Left ventricle myocardium inferior (tissue), 1 donor: ENCODE measurements around the gene DSE. TPM values are rescaled to one million over a fixed set of nuclear protein-coding genes. Genes with fewer than 3 reads are reported as not detected.
"Not testable (repeated sequence)": the region's sequence is repeated elsewhere in the genome, so short reads cannot be mapped to it uniquely, and the experiment has no call there.

ENCODE experiments used
- DNase-seq: peaks from one replicate; pipeline ENCODE4 v3.0.0-alpha.2; 2020
- H3K27ac ChIP-seq: fragments of 200-600 bp; replicated peaks from 2 replicates; pipeline ENCODE4 v1.8.0; 2021
- H3K27me3 ChIP-seq: fragments of 200-600 bp; 2 replicates; pipeline ENCODE4 v1.8.0; 2021; ENCODE audit warnings: low read depth
- H3K36me3 ChIP-seq: fragments of 200-600 bp; 2 replicates; pipeline ENCODE4 v1.8.0; 2021
- H3K4me1 ChIP-seq: fragments of 200-600 bp; 2 replicates; pipeline ENCODE4 v1.8.0; 2021
- H3K4me3 ChIP-seq: fragments of 200-600 bp; 2 replicates; pipeline ENCODE4 v1.8.0; 2021; ENCODE audit warnings: mild to moderate bottlenecking, moderate library complexity
- H3K9me3 ChIP-seq: fragments of 200-600 bp; replicated peaks from 2 replicates; pipeline ENCODE4 v1.8.0; 2021
- CTCF ChIP-seq: fragments of 200-600 bp; IDR thresholded peaks from 2 replicates; pipeline ENCODE4 v1.8.0; 2021; ENCODE audit warnings: antibody characterized with exemption, mild to moderate bottlenecking, borderline replicate concordance
- intact Hi-C: fragments of 100-400 bp; cut with micrococcal nuclease; formaldehyde crosslinking; loops from one replicate; pipeline ENCODE4 v1.11.0; 2022
- total RNA-seq: library from RNA; stranded (reverse); fragmentation: NEBNext Ultra II Directional; extraction: Animal tissue kit (Norgen Biotek cat#: 25700); gene quantifications from one replicate; pipeline ENCODE4 v1.2.1, GENCODE V29; 2021
- donor health status: DM: no; HTN: yes; CAD: no; lungs with severe emphysema.

Gene DSE
- total RNA-seq, 1 donor from 2014 or later = 14.0 TPM

GRCh38 chr6:116335612-116336215, 35.0 kb upstream of the DSE start:
- no peaks in the 10 kb centered on the region for H3K27me3 ChIP-seq
- no peak for TF ChIP-seq CTCF
- H3K36me3 ChIP-seq = no peaks in the 10 kb centered on the region
- no peak for DNase-seq
- intact Hi-C loops = no loop called here
- peaks cover 12% of the 10 kb centered on the region for H3K9me3 ChIP-seq
- no peak overlapping the region for H3K4me3 ChIP-seq
- H3K4me1 ChIP-seq = no peaks in the 10 kb centered on the region
- H3K27ac ChIP-seq = no peak overlapping the region

GRCh38 chr6:116338943-116339342, 31.8 kb upstream of the DSE start:
- Histone ChIP-seq H3K9me3 (peaks cover 19% of the 10 kb centered on the region), H3K27me3 (no peaks in the 10 kb centered on the region), H3K4me1 (no peaks in the 10 kb centered on the region), H3K4me3 (no peak overlapping the region), H3K36me3 (no peaks in the 10 kb centered on the region), H3K27ac (no peak overlapping the region)
- no peak for TF ChIP-seq CTCF
- intact Hi-C loops = no loop called here
- DNase-seq = no peak

GRCh38 chr6:116340625-116341024, 30.1 kb upstream of the DSE start:
- H3K36me3 ChIP-seq, H3K4me1 ChIP-seq, H3K27ac ChIP-seq, DNase-seq, H3K27me3 ChIP-seq, intact Hi-C loops, H3K4me3 ChIP-seq: not testable (repeated sequence)
- H3K9me3 ChIP-seq = peaks cover 13% of the 10 kb centered on the region

GRCh38 chr6:116349216-116349615, 21.5 kb upstream of the DSE start:
- Histone ChIP-seq H3K4me1 (peaks cover 12% of the 10 kb centered on the region), H3K9me3 (peaks cover 4% of the 10 kb centered on the region), H3K36me3 (no peaks in the 10 kb centered on the region), H3K27ac (no peak overlapping the region), H3K4me3 (no peak overlapping the region), H3K27me3 (no peaks in the 10 kb centered on the region)
- no peak for DNase-seq
- TF ChIP-seq CTCF = no peak
- intact Hi-C loops = no loop called here

DNA sequence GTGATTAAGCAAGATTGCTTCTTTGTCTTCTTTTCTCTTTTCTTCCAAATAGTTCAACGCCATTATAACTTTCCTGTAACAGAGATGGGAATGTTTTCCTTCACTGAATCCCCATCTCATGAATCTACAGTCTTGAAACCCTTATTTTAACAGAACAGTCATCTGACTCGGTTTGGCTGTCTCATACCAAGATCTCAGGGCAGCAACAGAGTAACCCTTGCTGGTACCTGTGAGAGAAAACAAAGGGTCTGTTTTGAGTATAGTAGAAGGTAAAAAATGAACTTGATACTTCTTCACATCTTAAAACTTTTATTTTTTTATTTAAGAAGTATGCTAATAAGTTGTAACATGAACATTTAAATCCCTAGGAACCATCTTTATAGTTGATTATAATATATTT, 19.6 kb upstream of the DSE start:
- H3K27me3 ChIP-seq = no peaks in the 10 kb centered on the region
- no peaks in the 10 kb centered on the region for H3K36me3 ChIP-seq
- H3K27ac ChIP-seq = no peak overlapping the region
- H3K4me3 ChIP-seq = no peak overlapping the region
- no peak for TF ChIP-seq CTCF
- intact Hi-C loops = no loop called here
- DNase-seq = no peak
- H3K9me3 ChIP-seq = peaks cover 4% of the 10 kb centered on the region
- H3K4me1 ChIP-seq = peaks cover 12% of the 10 kb centered on the region

DNA sequence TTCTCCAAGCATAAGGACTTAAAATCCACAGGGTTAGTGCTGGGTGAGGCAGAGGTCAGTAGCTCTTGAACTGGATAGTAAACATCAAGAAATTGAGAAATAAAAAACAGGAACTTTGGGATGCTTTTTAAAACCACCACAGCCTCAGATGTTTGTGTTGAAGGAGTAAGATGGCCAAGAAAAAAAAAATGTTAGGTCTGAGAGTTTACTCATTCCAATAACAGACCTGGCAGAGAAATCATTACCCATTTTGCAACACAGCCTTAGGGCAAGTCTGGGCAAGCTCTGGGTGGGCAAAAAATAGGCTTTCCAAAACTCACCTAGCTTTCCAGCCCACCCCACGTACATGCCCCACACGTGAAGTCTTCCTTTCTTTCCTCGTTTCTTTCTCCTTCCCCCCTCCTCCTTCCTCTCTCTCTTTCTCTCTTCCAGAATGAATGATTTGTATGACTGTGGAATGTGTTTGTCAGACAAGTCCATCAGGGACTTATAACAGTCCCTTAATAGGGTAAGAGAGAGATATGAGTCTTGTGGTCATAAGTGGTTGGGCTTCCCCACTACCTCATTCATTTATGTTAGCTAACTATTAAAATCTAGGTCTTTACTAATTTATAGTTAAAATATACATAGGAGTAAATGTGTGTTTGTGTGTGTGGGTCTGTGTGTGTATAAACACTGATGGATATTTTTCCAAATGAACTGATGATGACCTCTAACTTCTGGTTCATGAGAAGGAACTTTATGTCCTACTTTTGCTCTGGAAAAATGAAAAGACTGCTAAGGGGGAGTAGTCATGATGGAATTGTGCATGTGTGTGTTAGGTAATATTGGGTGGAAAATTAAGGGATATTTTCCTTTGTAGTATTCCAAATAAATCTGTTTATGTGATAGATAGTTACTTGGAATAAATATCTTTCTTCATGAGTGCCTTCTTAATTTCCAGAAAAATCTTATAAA, 18.0 kb upstream of the DSE start:
- H3K4me3 ChIP-seq = no peak overlapping the region
- H3K27me3 ChIP-seq = no peaks in the 10 kb centered on the region
- DNase-seq = no peak
- no peak for TF ChIP-seq CTCF
- H3K4me1 ChIP-seq = peaks cover 12% of the 10 kb centered on the region
- no peaks in the 10 kb centered on the region for H3K9me3 ChIP-seq
- H3K36me3 ChIP-seq = no peaks in the 10 kb centered on the region
- intact Hi-C loops = no loop called here
- peak overlapping the region; percentile 64 for H3K27ac ChIP-seq
